WTC11 (cell line): Measurements from ENCODE around the gene FOXC1. TPM values are rescaled to one million over a fixed set of nuclear protein-coding genes. Genes with fewer than 3 reads are reported as not detected.

Source experiments
- ATAC-seq: fragments of 200-7000 bp; cut with Tn5 transposase; 2 replicates; pipeline ENCODE4 v1.10.0; 2021; ENCODE audit warnings: mild to moderate bottlenecking, moderate library complexity
- CTCF ChIA-PET: fragments of 300-600 bp; sonication (Branson Sonifier 250); formaldehyde crosslinking; loops from one replicate; lab custom pipeline; 2021; ENCODE audit warnings: antibody characterized with exemption; lab: Charles Lee
- POLR2A ChIA-PET: fragments of 350-600 bp; sonication (Branson Sonifier 250); formaldehyde crosslinking; loops from one replicate; lab custom pipeline; 2021; ENCODE audit warnings: antibody characterized with exemption; lab: Charles Lee
- DNase-seq: peaks from one replicate; pipeline ENCODE4 v3.0.0; 2021; ENCODE audit warnings: low spot score
- H3K27ac Mint-ChIP-seq: 2 replicates; pipeline ENCODE4 v1.8.0; 2021; ENCODE audit warnings: mixed read lengths
- H3K27me3 Mint-ChIP-seq: 2 replicates; pipeline ENCODE4 v1.8.0; 2021; ENCODE audit warnings: low read depth, mild to moderate bottlenecking, moderate library complexity, mixed read lengths
- H3K36me3 Mint-ChIP-seq: 2 replicates; pipeline ENCODE4 v1.8.0; 2021; ENCODE audit warnings: mixed read lengths
- H3K4me1 Mint-ChIP-seq: 2 replicates; pipeline ENCODE4 v1.8.0; 2022; ENCODE audit warnings: mixed read lengths
- H3K4me3 Mint-ChIP-seq: 2 replicates; pipeline ENCODE4 v1.8.0; 2021; ENCODE audit warnings: mild to moderate bottlenecking, moderate library complexity, mixed read lengths
- H3K9me3 Mint-ChIP-seq: 2 replicates; pipeline ENCODE4 v1.8.0; 2021; ENCODE audit warnings: mixed read lengths
- ATF6 ChIP-seq: sonication (generic); formaldehyde crosslinking; IDR thresholded peaks from 2 replicates; pipeline ENCODE4 v1.8.1; 2023; ENCODE audit warnings: mild to moderate bottlenecking, missing genetic modification reagents
- CREM ChIP-seq: sonication (generic); formaldehyde crosslinking; IDR thresholded peaks from 2 replicates; pipeline ENCODE4 v1.8.1; 2022; ENCODE audit warnings: mild to moderate bottlenecking, missing genetic modification reagents, moderate library complexity
- FOXJ3 ChIP-seq: sonication (generic); formaldehyde crosslinking; IDR thresholded peaks from 2 replicates; pipeline ENCODE4 v1.9.0; 2021; ENCODE audit warnings: missing genetic modification reagents, mild to moderate bottlenecking, borderline replicate concordance
- FOXK1 ChIP-seq: sonication (generic); formaldehyde crosslinking; IDR thresholded peaks from 2 replicates; pipeline ENCODE4 v1.8.0; 2022; ENCODE audit warnings: mild to moderate bottlenecking, moderate library complexity, missing genetic modification reagents
- GABPB1 ChIP-seq: sonication (generic); formaldehyde crosslinking; IDR thresholded peaks from 2 replicates; pipeline ENCODE4 v1.8.1; 2023; ENCODE audit warnings: mild to moderate bottlenecking, missing genetic modification reagents
- IRF2 ChIP-seq: sonication (generic); formaldehyde crosslinking; IDR thresholded peaks from 2 replicates; pipeline ENCODE4 v1.8.0; 2022; ENCODE audit warnings: low read depth, missing genetic modification reagents, borderline replicate concordance
- NR2C2 ChIP-seq: sonication (generic); formaldehyde crosslinking; IDR thresholded peaks from 2 replicates; pipeline ENCODE4 v1.8.0; 2022; ENCODE audit warnings: mild to moderate bottlenecking, missing genetic modification reagents
- OVOL2 ChIP-seq: fragments of 250-450 bp; sonication (Bioruptor Pico); IDR thresholded peaks from 2 replicates; pipeline ENCODE4 v1.9.0; 2021; ENCODE audit warnings: mild to moderate bottlenecking, borderline replicate concordance
- SMAD3 ChIP-seq: sonication (generic); formaldehyde crosslinking; IDR thresholded peaks from 2 replicates; pipeline ENCODE4 v1.8.0; 2022; ENCODE audit warnings: missing genetic modification reagents, mild to moderate bottlenecking, borderline replicate concordance
- SMAD4 ChIP-seq: sonication (generic); formaldehyde crosslinking; IDR thresholded peaks from 2 replicates; pipeline ENCODE4 v1.8.0; 2022; ENCODE audit warnings: mild to moderate bottlenecking, missing genetic modification reagents
- SOX15 ChIP-seq: fragments of 250-450 bp; sonication (Bioruptor Pico); IDR thresholded peaks from 2 replicates; pipeline ENCODE4 v1.9.0; 2021; ENCODE audit warnings: mild to moderate bottlenecking
- TCF7 ChIP-seq: sonication (generic); formaldehyde crosslinking; IDR thresholded peaks from 2 replicates; pipeline ENCODE4 v1.8.0; 2022; ENCODE audit warnings: mild to moderate bottlenecking, low read depth, missing genetic modification reagents, moderate library complexity
- TEAD4 ChIP-seq: sonication (generic); formaldehyde crosslinking; IDR thresholded peaks from 2 replicates; pipeline ENCODE4 v1.8.0; 2022; ENCODE audit warnings: mild to moderate bottlenecking, missing genetic modification reagents
- ZNF121 ChIP-seq: sonication (generic); formaldehyde crosslinking; IDR thresholded peaks from 2 replicates; pipeline ENCODE4 v1.8.0; 2023; ENCODE audit warnings: missing genetic modification reagents
- ZNF317 ChIP-seq: sonication (generic); formaldehyde crosslinking; IDR thresholded peaks from 2 replicates; pipeline ENCODE4 v1.8.1; 2023; ENCODE audit warnings: low read depth, mild to moderate bottlenecking, moderate library complexity, missing genetic modification reagents, borderline replicate concordance
- ZNF416 ChIP-seq: fragments of 250-450 bp; sonication (Bioruptor Pico); IDR thresholded peaks from 2 replicates; pipeline ENCODE4 v1.9.0; 2021; ENCODE audit warnings: mild to moderate bottlenecking, inconsistent platforms
- total RNA-seq: library from RNA; stranded (reverse); gene quantifications from 3 replicates; pipeline ENCODE4 v1.2.3, GENCODE V29; 2021
- TF ChIP-seq, protein P1 (sequence below): sonication (generic); formaldehyde crosslinking; IDR thresholded peaks from 2 replicates; pipeline ENCODE4 v1.8.0; 2022; ENCODE audit warnings: mild to moderate bottlenecking, missing genetic modification reagents
- TF ChIP-seq, protein P2 (sequence below): sonication (generic); formaldehyde crosslinking; IDR thresholded peaks from 2 replicates; pipeline ENCODE4 v1.8.1; 2022; ENCODE audit warnings: low read depth, missing genetic modification reagents, borderline replicate concordance
- TF ChIP-seq, protein P3 (sequence below): sonication (generic); formaldehyde crosslinking; conservative IDR thresholded peaks from 2 replicates; pipeline ENCODE4 v1.8.1; 2023; ENCODE audit warnings: mild to moderate bottlenecking, low read depth, missing genetic modification reagents, moderate library complexity
- TF ChIP-seq, protein P4 (sequence below): sonication (generic); formaldehyde crosslinking; IDR thresholded peaks from 2 replicates; pipeline ENCODE4 v1.8.0; 2022; ENCODE audit warnings: mild to moderate bottlenecking, missing genetic modification reagents
- TF ChIP-seq, protein P5 (sequence below): fragments of 250-450 bp; sonication (Bioruptor Pico); IDR thresholded peaks from 2 replicates; pipeline ENCODE4 v1.9.0; 2021; ENCODE audit warnings: mild to moderate bottlenecking, borderline replicate concordance

FOXC1 gene
- total RNA-seq, 1 experiment from 2014 or later = 10.7 TPM

GRCh38 chr6:1644516-1645060 is 34.9 kb downstream of the FOXC1 start:
- Mint-ChIP-seq H3K27me3 (no peaks in the 10 kb centered on the region), H3K4me1 (peaks cover 18% of the 10 kb centered on the region), H3K36me3 (no peaks in the 10 kb centered on the region), H3K27ac (no peak overlapping the region), H3K4me3 (no peak overlapping the region), H3K9me3 (no peaks in the 10 kb centered on the region)
- DNase-seq (no peak), ATAC-seq (no peak)
- POLR2A ChIA-PET = interaction anchor here (0.7 kb wide), 1 partner anchor 351 kb away, joined by 4 read pairs; no protein-coding TSS in a partner anchor
- CTCF ChIA-PET = interaction anchor here (0.5 to 0.9 kb wide), 4 partner anchors 48 to 1147 kb away, joined by 3 read pairs; no protein-coding TSS in a partner anchor
- TF ChIP-seq NR2C2 (CRISPR knock-in tag) (no peak), ZNF416 (CRISPR knock-in tag) (no peak), ATF6 (CRISPR knock-in tag) (no peak), SMAD3 (CRISPR knock-in tag) (no peak), SMAD4 (no peak), GABPB1 (no peak)
- TF ChIP-seq, protein P1, sequence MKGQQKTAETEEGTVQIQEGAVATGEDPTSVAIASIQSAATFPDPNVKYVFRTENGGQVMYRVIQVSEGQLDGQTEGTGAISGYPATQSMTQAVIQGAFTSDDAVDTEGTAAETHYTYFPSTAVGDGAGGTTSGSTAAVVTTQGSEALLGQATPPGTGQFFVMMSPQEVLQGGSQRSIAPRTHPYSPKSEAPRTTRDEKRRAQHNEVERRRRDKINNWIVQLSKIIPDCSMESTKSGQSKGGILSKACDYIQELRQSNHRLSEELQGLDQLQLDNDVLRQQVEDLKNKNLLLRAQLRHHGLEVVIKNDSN (CRISPR knock-in tag) = no peak
- TF ChIP-seq, protein P2, sequence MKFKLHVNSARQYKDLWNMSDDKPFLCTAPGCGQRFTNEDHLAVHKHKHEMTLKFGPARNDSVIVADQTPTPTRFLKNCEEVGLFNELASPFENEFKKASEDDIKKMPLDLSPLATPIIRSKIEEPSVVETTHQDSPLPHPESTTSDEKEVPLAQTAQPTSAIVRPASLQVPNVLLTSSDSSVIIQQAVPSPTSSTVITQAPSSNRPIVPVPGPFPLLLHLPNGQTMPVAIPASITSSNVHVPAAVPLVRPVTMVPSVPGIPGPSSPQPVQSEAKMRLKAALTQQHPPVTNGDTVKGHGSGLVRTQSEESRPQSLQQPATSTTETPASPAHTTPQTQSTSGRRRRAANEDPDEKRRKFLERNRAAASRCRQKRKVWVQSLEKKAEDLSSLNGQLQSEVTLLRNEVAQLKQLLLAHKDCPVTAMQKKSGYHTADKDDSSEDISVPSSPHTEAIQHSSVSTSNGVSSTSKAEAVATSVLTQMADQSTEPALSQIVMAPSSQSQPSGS (CRISPR knock-in tag) = no peak

DNA sequence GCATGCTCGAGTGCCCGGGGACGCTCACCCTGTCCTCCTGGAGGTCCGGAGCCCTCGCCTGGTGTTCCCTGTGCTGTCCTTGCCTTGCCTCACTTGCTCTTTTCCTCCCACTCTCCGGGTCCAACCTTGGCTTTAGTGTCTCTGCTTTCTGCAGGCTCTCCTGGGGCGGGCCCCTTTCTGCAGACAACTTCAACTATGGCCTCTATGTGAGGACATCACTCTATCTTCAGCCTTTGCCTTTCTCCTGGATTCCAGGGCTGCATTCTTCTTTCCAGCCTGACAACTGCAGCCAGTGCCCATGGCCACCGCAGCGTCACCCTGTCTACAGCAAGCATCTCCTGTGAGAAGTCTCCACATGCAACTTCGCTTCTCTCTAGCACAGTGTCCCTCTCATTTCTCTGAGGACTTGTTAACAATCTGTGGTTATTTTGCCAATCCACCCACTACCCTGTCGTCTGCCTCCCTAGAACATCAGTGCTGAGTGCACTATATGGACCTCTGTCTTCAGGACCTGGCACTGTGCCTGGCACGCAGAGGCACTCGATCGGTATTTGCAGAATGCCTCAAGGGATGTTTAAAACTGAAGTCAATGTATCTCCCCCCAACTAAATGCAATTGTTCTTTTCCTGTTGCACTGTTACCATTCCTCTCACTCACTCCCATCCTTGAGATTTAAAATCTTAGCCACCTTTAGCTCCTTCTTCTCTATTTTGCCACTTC is 35.9 kb downstream of the FOXC1 start:
- H3K36me3 Mint-ChIP-seq = no peaks in the 10 kb centered on the region
- no peaks in the 10 kb centered on the region for H3K27me3 Mint-ChIP-seq
- ChIA-PET POLR2A (interaction anchor here (0.7 kb wide), 1 partner anchor 350 kb away, joined by 4 read pairs; no protein-coding TSS in a partner anchor), CTCF (interaction anchor here (0.7 kb wide), 2 partner anchors 52 to 157 kb away, joined by 3 read pairs; no protein-coding TSS in a partner anchor)
- ATAC-seq (no peak), DNase-seq (no peak)
- no peak overlapping the region for H3K4me3 Mint-ChIP-seq
- H3K9me3 Mint-ChIP-seq = no peaks in the 10 kb centered on the region
- peak overlapping the region; percentile 14; the same call in 1 of the 2 replicates for H3K27ac Mint-ChIP-seq
- peaks cover 18% of the 10 kb centered on the region for H3K4me1 Mint-ChIP-seq
- TF ChIP-seq TEAD4 (CRISPR knock-in tag) (no peak), ZNF121 (CRISPR knock-in tag) (no peak), TCF7 (no peak), OVOL2 (CRISPR knock-in tag) (no peak), CREM (no peak), SOX15 (CRISPR knock-in tag) (no peak), FOXK1 (CRISPR knock-in tag) (no peak), ZNF317 (CRISPR knock-in tag) (no peak), SMAD3 (CRISPR knock-in tag) (no peak), FOXJ3 (CRISPR knock-in tag) (no peak), IRF2 (CRISPR knock-in tag) (no peak)
- TF ChIP-seq, protein P3, sequence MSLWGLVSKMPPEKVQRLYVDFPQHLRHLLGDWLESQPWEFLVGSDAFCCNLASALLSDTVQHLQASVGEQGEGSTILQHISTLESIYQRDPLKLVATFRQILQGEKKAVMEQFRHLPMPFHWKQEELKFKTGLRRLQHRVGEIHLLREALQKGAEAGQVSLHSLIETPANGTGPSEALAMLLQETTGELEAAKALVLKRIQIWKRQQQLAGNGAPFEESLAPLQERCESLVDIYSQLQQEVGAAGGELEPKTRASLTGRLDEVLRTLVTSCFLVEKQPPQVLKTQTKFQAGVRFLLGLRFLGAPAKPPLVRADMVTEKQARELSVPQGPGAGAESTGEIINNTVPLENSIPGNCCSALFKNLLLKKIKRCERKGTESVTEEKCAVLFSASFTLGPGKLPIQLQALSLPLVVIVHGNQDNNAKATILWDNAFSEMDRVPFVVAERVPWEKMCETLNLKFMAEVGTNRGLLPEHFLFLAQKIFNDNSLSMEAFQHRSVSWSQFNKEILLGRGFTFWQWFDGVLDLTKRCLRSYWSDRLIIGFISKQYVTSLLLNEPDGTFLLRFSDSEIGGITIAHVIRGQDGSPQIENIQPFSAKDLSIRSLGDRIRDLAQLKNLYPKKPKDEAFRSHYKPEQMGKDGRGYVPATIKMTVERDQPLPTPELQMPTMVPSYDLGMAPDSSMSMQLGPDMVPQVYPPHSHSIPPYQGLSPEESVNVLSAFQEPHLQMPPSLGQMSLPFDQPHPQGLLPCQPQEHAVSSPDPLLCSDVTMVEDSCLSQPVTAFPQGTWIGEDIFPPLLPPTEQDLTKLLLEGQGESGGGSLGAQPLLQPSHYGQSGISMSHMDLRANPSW = no peak
- TF ChIP-seq, protein P4, sequence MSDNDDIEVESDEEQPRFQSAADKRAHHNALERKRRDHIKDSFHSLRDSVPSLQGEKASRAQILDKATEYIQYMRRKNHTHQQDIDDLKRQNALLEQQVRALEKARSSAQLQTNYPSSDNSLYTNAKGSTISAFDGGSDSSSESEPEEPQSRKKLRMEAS (CRISPR knock-in tag) = no peak
- TF ChIP-seq, protein P5, sequence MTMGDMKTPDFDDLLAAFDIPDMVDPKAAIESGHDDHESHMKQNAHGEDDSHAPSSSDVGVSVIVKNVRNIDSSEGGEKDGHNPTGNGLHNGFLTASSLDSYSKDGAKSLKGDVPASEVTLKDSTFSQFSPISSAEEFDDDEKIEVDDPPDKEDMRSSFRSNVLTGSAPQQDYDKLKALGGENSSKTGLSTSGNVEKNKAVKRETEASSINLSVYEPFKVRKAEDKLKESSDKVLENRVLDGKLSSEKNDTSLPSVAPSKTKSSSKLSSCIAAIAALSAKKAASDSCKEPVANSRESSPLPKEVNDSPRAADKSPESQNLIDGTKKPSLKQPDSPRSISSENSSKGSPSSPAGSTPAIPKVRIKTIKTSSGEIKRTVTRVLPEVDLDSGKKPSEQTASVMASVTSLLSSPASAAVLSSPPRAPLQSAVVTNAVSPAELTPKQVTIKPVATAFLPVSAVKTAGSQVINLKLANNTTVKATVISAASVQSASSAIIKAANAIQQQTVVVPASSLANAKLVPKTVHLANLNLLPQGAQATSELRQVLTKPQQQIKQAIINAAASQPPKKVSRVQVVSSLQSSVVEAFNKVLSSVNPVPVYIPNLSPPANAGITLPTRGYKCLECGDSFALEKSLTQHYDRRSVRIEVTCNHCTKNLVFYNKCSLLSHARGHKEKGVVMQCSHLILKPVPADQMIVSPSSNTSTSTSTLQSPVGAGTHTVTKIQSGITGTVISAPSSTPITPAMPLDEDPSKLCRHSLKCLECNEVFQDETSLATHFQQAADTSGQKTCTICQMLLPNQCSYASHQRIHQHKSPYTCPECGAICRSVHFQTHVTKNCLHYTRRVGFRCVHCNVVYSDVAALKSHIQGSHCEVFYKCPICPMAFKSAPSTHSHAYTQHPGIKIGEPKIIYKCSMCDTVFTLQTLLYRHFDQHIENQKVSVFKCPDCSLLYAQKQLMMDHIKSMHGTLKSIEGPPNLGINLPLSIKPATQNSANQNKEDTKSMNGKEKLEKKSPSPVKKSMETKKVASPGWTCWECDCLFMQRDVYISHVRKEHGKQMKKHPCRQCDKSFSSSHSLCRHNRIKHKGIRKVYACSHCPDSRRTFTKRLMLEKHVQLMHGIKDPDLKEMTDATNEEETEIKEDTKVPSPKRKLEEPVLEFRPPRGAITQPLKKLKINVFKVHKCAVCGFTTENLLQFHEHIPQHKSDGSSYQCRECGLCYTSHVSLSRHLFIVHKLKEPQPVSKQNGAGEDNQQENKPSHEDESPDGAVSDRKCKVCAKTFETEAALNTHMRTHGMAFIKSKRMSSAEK (CRISPR knock-in tag) = no peak
